GM12874 (cell line): Measurements from ENCODE around the gene NTPCR.

ENCODE experiments used
- CTCF ChIP-seq: IDR thresholded peaks from 2 replicates; pipeline ENCODE4 v1.5.1; 2011; ENCODE audit warnings: low read depth, mild to moderate bottlenecking, control low read depth, low read length, moderate library complexity; ENCODE audit not compliant: insufficient read depth

NTPCR gene

DNA sequence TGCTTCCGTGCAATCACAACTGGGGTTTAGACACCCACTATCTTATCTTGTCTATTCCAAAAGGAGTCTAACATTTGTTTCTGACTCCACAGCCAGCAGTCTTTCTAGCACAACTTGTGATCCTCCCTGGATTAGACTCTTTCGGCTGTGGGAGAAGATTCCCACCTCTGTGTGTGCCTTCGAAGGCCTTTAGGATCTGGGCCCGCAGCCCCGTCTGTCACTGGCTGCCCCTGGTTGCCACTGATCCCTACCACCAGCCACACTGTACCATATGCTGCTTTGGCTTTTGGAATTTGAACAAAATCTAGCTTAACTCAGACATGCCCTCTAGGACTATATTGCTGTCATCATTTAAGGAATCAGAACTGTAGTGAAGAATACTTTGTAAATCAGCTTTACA, 18.0 kb downstream of the NTPCR start:
- TF ChIP-seq CTCF = no peak

DNA sequence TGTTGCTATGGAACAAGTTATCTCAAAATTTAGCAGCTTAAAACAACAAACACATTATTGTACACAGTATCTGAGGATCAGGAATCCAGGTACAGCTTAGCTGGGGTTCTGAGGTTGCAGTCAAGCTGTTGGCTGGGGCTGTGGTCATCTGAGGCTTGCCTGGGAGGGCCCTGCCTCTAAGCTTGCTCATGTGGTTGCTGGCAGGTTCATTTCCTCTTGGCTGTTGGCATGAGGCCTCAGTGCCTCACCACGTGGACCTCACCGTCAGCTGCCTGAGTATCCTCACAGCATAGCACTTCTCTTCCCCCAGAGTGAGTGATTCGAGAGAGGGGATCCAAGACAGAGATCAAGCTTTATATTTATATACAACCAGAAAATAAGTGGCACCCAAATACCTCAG, 18.6 kb downstream of the NTPCR start:
- no peak for TF ChIP-seq CTCF

GRCh38 chr1:232969799-232970198, 19.4 kb downstream of the NTPCR start:
- TF ChIP-seq CTCF = no peak

GRCh38 chr1:232970508-232970907, 20.1 kb downstream of the NTPCR start:
- TF ChIP-seq CTCF = no peak

- no peak for TF ChIP-seq CTCF
Measured at GRCh38 chr1:232973652-232974611, 23.5 kb downstream of the NTPCR start.

GRCh38 chr1:232974971-232975370, 24.6 kb downstream of the NTPCR start:
- no peak for TF ChIP-seq CTCF

DNA sequence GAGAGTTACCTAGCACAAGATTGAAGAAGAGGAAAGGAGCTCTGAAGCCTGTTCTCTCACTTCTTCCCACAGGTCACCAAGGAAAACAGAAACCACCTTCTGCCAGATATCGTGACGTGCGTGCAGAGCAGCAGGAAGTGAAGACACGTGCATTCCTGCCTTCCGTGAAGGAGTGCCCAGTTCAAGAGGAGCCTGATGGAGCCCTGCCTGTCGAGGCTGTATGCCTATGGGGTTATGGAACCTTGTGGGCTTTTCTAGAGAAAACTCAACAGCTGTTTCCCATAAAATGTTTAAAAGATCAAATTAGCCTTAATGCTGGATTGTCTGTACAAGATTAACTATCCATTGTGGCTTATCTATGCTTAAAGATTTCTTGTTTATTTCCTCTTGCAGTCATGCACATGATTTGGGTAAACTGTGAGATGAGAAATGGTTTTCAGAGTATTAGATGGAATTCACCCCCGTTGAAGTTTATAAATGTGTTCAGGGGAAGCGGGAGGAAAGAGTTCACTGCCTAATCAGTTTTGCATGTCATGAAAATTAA, 27.8 kb downstream of the NTPCR start:
- no peak for TF ChIP-seq CTCF
